Amniotic epithelial cell (primary cell): ENCODE data around the gene PRSS1.
"Not testable (repeated sequence)": the region's sequence is repeated elsewhere in the genome, so short reads cannot be mapped to it uniquely, and the experiment has no call there.

Experiments used
- DNase-seq: peaks from one replicate; pipeline ENCODE4 v3.0.0-alpha.2; 2010; ENCODE audit warnings: low read depth

The PRSS1 gene

GRCh38 chr7:142773230-142773629 is 24.0 kb downstream of the PRSS1 start:
- DNase-seq = no peak

- no peak for DNase-seq
Measured at GRCh38 chr7:142773937-142774744, 24.9 kb downstream of the PRSS1 start.

GRCh38 chr7:142774826-142775225 is 25.6 kb downstream of the PRSS1 start:
- no peak for DNase-seq

GRCh38 chr7:142775351-142776115 is 26.3 kb downstream of the PRSS1 start:
- not testable (repeated sequence) for DNase-seq

GRCh38 chr7:142776206-142776844 is 27.1 kb downstream of the PRSS1 start:
- DNase-seq = peak; percentile 50

GRCh38 chr7:142776845-142777225 is 27.6 kb downstream of the PRSS1 start:
- DNase-seq = not testable (repeated sequence)

- no peak for DNase-seq
Measured at GRCh38 chr7:142777318-142777717, 28.0 kb downstream of the PRSS1 start.

GRCh38 chr7:142782922-142783900 is 33.9 kb downstream of the PRSS1 start:
- DNase-seq = peak; percentile 88

GRCh38 chr7:142784096-142784495 is 34.8 kb downstream of the PRSS1 start:
- DNase-seq = no peak

GRCh38 chr7:142784716-142785115 is 35.4 kb downstream of the PRSS1 start:
- no peak for DNase-seq

GRCh38 chr7:142785841-142786250 is 36.6 kb downstream of the PRSS1 start:
- no peak for DNase-seq

- DNase-seq = no peak
Measured at GRCh38 chr7:142787034-142787768, 37.9 kb downstream of the PRSS1 start.

- DNase-seq = no peak
Measured at GRCh38 chr7:142787783-142788182, 38.5 kb downstream of the PRSS1 start.

- no peak for DNase-seq
Measured at GRCh38 chr7:142788303-142789289, 39.3 kb downstream of the PRSS1 start.

GRCh38 chr7:142789441-142789840 is 40.2 kb downstream of the PRSS1 start:
- DNase-seq = no peak

- DNase-seq = no peak
Measured at GRCh38 chr7:142790056-142790455, 40.8 kb downstream of the PRSS1 start.

- peak; percentile 32 for DNase-seq
Measured at GRCh38 chr7:142790555-142790954, 41.3 kb downstream of the PRSS1 start.

- no peak for DNase-seq
Measured at GRCh38 chr7:142791502-142791901, 42.2 kb downstream of the PRSS1 start.

GRCh38 chr7:142792129-142792528 is 42.9 kb downstream of the PRSS1 start:
- DNase-seq = no peak

GRCh38 chr7:142792593-142792992 is 43.3 kb downstream of the PRSS1 start:
- no peak for DNase-seq
